ENCODE data around the gene NOB1. TPM values are rescaled to one million over a fixed set of nuclear protein-coding genes. Genes with fewer than 3 reads are reported as not detected.

Gene NOB1
- total RNA-seq, 1 experiment from 2014 or later = 101 TPM

GRCh38 chr16:69727916-69728270 is 26.8 kb downstream of the NOB1 start:
- no peak overlapping the region for H2BK15ac ChIP-seq (ENCODE audit: low read depth, low read length)
- TF ChIP-seq CTCF (conservative IDR thresholded peaks at IDR 0.05) = no peak
- peaks cover 0 to 5% (median 5%) of the 10 kb centered on the region in 3 experiments; a peak in 2 of 7 replicates for H3K36me3 Mint-ChIP-seq (ENCODE audit: insufficient read depth in 1 of 3, low read depth in 3 of 3)
- H3K14ac ChIP-seq (ENCODE audit: insufficient read depth, low read length) = no peak overlapping the region
- H2AFZ ChIP-seq (ENCODE audit: low read length) = no peak overlapping the region
- no peak overlapping the region for H3K27ac ChIP-seq (ENCODE audit: insufficient read length, low read depth, low read length)
- H3K4ac ChIP-seq (ENCODE audit: low read depth, low read length) = no peak overlapping the region
- DNase-seq = no peak
- H3K4me1 Mint-ChIP-seq = peaks cover 25 to 40% of the 10 kb centered on the region in 2 experiments
- no peak overlapping the region for H3K18ac ChIP-seq (ENCODE audit: insufficient read length, low read depth, low read length)
- H3K4me2 ChIP-seq (ENCODE audit: insufficient read depth, insufficient read length, low read length) = peak overlapping the region; percentile 78
- no peak overlapping the region for H2BK20ac ChIP-seq (ENCODE audit: low read depth, low read length, poor library complexity, severe bottlenecking)
- H4K5ac ChIP-seq (ENCODE audit: insufficient read length, low read depth, low read length) = no peak overlapping the region
- H3K9ac ChIP-seq (ENCODE audit: extremely low read depth, insufficient read length, low read length) = no peak overlapping the region
- no peak overlapping the region for H2BK12ac ChIP-seq (ENCODE audit: insufficient read length, low read depth, low read length)
- H3K79me2 ChIP-seq (ENCODE audit: insufficient read depth, low read length) = peaks cover 2% of the 10 kb centered on the region; the same call in 1 of the 2 replicates
- WGBS (ENCODE audit: extremely low coverage, insufficient read length, low lambda C conversion rate) = no CpG with 5 or more reads among the region's 5 CpGs
- H3K27me3 ChIP-seq (ENCODE audit: insufficient read depth, low read length) = no peaks in the 10 kb centered on the region
- peak overlapping the region; percentile 85 to 100 (median 92); a peak in 5 of 7 replicates for H3K27ac Mint-ChIP-seq
- no peak overlapping the region for H3K23ac ChIP-seq (ENCODE audit: insufficient read length, low read depth, low read length)
- no peak overlapping the region for H3K56ac ChIP-seq (ENCODE audit: insufficient read length, low read depth, low read length)
- H4K8ac ChIP-seq (replicated peaks; ENCODE audit: insufficient read length, low read depth, low read length) = no peak overlapping the region
- H3K9me3 ChIP-seq (ENCODE audit: control insufficient read depth, low read depth, low read length) = no peaks in the 10 kb centered on the region
- no peaks in the 10 kb centered on the region for H3K79me1 ChIP-seq (ENCODE audit: insufficient read depth, low read depth, low read length, poor library complexity, severe bottlenecking)
- no peak overlapping the region for H2BK120ac ChIP-seq (ENCODE audit: low read depth, low read length, poor library complexity, severe bottlenecking)
- no peaks in the 10 kb centered on the region for H3K27me3 Mint-ChIP-seq (ENCODE audit: low read depth)
- no peak overlapping the region for H4K91ac ChIP-seq (ENCODE audit: insufficient read length, low read depth, low read length)
- H3K4me3 Mint-ChIP-seq = peak overlapping the region; percentile 81 to 91
- H3T11ph ChIP-seq (ENCODE audit: low read length) = no peak overlapping the region
- no peak overlapping the region for H2AK5ac ChIP-seq (ENCODE audit: insufficient read length, low read length)
- H3K23me2 ChIP-seq (ENCODE audit: insufficient read length, low read depth, low read length, poor library complexity, severe bottlenecking) = peaks cover 12% of the 10 kb centered on the region
- H2BK5ac ChIP-seq (ENCODE audit: insufficient read length, low read length) = no peak overlapping the region
- no peaks in the 10 kb centered on the region for H4K20me1 ChIP-seq (ENCODE audit: control insufficient read depth, insufficient read depth, insufficient read length)
- no peaks in the 10 kb centered on the region; a peak in 1 of 5 replicates for H3K9me3 Mint-ChIP-seq
- no peaks in the 10 kb centered on the region; the same call in 1 of the 2 replicates for H3K4me1 ChIP-seq (ENCODE audit: insufficient read depth, low read length)

Data from H9 (cell line).